GM21367 (cell line): ENCODE measurements around the gene TNFRSF25.

ENCODE experiments used
- ATAC-seq: cut with Tn5 transposase; IDR thresholded peaks from one replicate; pipeline ENCODE4 v1.9.1; 2021; ENCODE audit not compliant: unreplicated experiment

Gene TNFRSF25, protein sequence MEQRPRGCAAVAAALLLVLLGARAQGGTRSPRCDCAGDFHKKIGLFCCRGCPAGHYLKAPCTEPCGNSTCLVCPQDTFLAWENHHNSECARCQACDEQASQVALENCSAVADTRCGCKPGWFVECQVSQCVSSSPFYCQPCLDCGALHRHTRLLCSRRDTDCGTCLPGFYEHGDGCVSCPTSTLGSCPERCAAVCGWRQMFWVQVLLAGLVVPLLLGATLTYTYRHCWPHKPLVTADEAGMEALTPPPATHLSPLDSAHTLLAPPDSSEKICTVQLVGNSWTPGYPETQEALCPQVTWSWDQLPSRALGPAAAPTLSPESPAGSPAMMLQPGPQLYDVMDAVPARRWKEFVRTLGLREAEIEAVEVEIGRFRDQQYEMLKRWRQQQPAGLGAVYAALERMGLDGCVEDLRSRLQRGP

DNA sequence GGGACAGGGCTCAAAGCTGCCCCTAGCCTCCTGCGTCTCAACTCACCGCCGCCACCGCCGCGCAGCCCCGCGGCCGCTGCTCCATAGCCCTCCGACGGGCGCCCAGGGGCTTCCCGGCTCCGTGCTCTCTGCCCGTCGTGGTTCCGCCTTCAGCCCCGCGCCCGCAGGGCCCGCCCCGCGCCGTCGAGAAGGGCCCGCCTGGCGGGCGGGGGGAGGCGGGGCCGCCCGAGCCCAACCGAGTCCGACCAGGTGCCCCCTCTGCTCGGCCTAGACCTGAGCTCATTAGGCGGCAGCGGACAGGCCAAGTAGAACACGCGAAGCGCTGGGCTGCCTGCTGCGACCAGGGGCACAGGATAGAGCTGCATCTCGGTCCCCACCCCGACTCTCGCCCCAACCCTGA is at the start of gene TNFRSF25:
Gene TNFRSF25, minus strand, starts transcription at position 151 of the 400 bp plus-strand sequence. Its CDS starts 66 bp downstream, at position 85.
- ATAC-seq = no peak

DNA sequence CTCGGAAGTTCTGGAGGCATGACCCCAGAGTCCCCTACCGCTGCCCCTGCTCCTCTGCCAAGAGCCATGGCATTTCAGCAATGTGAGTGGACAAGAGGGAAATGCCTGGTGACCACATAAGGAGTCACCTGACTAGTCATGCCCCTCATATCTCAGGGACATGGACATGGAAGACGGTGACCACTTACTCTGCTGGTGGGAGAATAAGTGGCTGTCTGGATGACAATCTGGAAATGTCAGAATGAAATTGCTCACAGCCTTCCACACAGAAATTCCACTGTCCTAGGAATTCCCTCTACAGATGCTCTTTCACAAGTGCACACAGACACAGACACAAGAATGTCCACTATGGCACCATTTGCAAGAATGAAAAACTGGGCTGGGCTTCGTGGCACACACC is 49.8 kb upstream of the TNFRSF25 start:
- ATAC-seq = no peak

DNA sequence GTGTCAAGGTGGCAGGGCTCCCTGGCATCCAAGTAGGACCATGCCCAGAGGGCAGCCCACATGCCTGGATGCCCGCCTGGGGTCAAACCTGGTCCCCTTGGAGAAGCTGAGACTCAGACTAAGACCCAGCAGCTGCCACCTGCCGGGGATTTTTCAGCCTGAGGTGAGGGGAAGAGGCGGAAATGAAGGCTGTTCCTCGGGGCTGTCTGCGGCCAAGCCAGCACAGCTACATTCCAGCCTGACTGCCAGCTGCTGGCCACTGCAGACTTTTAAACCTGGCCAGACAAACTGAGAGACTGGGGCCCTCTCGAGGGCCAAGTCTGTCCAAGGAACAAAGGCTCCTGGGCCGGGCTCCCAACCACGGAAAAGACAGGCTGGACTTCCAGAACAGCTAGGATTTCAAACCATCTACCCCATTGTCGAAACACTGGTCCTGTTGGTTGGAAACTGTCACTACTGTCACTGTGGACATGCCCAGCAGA is 47.4 kb upstream of the TNFRSF25 start:
- no peak for ATAC-seq

DNA sequence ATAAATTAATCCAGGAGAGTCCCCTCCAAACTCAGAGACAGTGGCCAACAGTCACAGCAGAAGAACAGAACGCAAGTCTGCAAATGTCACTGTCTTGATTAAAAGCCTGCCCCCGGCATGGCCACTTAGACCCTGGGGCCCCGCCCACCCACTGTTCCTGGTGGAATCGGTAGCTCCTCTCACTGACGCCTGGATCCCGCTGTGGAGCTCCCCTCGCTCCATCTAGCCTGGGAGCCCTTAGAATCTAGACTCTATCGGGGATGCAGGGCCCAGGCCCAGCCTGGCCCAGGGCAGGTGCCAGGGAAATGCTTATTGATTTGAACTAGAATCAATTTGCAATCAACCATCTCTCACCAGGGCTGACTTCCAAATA is 46.9 kb upstream of the TNFRSF25 start:
- ATAC-seq = no peak

DNA sequence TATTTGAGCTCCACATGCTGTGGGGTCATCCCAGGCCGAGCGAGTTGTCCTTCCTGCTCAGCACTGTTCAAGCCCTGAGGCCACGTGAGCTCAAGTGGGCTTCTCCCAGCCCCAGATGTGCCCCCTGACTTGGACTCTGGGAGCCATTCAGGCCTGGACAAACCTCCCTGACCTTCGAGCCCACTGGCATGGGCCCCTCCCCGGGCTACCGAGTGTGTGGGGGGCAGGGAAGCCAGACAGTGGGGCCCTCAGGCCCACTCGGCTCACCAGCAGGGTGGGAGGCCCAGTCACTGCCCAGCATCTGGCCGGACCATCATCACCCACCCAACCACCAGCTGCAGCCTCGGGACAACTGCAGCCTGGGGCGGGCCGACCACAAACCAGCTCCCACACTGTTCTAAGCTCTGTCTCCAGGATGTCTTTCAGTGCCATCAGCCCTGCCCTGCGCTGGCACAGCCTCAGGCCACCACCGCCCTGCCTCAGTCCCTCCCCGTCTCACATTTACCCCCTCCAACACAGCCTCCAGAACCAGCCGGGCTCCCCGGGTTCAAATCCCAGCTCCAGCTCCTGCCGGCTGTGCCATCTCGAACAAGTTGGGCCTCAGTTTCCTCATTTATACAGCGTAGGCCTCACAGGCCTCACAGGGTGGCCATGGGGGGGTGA is 46.4 kb upstream of the TNFRSF25 start:
- ATAC-seq = no peak

- ATAC-seq = no peak
These were observed 45.7 kb upstream of the TNFRSF25 start for GRCh38 chr1:6511561-6512244.

GRCh38 chr1:6511056-6511455 is 45.1 kb upstream of the TNFRSF25 start:
- no peak for ATAC-seq

DNA sequence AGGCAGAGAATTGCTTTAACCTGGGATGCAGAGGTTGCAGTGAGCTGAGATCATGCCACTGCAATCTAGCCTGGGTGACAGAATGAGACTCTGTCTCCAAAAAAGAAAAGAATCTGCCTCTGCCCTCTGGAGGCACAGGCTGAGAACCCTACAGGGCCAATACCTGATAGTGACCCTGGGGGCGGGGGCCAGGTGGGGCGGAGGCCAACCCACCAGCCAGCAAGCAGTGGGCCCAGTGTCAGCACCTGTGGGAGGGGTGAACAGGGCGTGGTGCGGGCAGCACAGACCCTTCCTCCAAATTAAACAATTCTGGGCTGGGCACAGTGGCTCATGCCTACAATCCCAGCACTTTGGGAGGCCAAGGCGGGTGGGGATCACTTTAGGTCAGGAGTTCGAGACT is 44.5 kb upstream of the TNFRSF25 start:
- ATAC-seq = no peak

GRCh38 chr1:6509919-6510291 is 43.9 kb upstream of the TNFRSF25 start:
- ATAC-seq = no peak

DNA sequence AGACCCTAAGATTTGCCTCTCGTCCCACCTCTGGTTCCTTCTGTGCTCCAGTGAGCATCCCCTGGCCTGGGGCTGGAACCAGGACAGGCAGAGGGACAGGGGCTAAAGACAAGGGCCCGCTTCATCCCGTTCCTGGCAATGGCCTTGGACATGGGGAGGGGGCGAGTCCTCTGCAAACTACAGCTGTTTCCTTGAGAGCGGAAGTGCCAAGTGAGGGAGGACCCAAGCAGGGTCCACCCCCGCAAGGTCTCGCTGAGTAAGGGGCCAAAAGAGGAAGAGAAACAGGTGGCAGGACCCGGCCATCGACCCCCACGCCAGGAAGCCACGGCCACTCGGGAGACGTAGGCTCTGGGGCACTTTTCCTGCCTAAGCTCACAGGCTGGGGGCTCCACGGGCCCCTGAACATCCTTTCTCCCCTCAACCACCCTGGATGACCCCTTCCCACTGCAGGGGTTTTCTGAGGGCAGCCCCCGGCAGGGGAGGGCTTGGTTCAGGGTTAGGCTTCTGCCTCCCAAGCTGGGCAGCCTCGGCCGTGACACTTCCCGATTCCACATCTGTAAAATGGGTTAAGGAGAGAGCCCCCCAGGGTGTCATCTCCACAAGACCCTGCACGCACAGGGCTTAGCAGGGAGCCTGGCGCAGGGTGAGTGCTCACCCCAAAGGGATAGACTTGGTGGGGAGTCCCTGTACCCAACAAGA is 43.4 kb upstream of the TNFRSF25 start:
- ATAC-seq = no peak

DNA sequence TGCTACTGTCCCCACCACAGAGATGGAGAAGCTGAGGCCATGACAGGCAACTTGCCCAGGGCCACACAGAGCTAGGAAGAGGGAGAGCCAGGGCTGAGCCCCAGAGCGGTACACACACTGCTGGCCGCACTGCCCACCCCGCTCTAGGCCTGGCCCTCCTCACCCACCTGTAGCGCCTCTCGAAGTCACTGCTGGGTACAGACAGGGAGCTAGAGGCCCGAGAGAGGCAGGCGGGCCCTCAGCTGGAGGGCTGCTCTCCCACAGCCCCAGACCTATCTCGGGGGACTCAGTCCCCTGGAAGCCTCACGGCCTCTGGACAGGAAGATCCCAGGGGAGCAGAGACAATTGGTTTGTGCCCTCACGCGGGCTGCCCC is 42.8 kb upstream of the TNFRSF25 start:
- ATAC-seq = no peak

DNA sequence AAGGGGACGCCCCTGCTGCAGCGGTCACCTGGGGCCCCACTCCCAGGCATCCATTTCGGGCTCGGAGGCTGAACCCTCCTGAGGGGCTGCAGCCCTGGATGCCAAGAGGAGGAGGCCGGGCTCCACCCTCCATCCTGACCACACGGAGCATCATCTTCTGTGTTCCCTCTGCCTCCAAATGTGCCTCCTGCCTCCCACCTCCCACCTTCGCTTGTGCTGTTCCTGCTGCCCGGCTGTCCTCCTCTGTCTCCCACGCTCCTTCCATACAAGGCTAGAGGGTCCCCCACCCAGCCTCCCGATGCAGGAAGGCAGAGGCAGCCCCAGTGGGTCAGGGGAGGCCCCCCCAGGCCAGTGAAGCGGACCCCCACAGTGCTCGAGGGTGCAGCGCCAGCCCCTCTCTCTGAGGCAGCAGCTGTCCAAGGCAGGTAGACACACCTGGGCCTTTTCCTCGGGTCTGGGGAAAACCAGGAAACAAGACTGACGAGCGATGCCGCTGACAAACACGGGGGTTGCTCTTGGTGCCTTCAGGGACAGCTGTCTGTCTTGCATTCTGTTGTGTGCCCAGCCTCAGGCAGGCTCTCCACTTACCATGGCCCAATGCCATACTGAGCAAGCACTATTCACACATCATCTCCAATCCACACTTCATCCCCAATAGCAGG is 42.3 kb upstream of the TNFRSF25 start:
- ATAC-seq = no peak

GRCh38 chr1:6507461-6507911 is 41.5 kb upstream of the TNFRSF25 start:
- ATAC-seq = no peak

DNA sequence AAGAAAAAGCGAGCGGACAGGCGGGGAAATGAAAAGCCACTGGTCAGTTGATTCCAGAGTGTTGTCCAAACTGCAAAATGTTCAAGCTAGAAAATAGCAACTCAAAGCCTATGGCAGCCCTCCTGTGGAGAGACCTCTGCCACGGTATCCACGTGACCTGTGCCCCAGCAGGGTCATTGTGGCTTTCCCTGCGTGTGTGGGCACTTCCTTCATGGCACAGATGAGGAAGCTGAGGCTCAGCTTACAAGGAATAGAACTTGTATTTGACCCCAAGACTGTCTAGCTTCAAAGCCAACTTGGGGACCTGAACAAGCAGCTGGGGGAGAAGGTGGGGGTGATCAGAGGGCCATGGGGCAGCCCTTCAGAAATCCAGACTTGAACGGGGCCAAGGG is 41.1 kb upstream of the TNFRSF25 start:
- ATAC-seq = no peak

GRCh38 chr1:6506210-6507036 is 40.5 kb upstream of the TNFRSF25 start:
- ATAC-seq = no peak

- no peak for ATAC-seq
These were observed 39.6 kb upstream of the TNFRSF25 start for GRCh38 chr1:6505367-6506209.

GRCh38 chr1:6504887-6505286 is 38.9 kb upstream of the TNFRSF25 start:
- no peak for ATAC-seq

DNA sequence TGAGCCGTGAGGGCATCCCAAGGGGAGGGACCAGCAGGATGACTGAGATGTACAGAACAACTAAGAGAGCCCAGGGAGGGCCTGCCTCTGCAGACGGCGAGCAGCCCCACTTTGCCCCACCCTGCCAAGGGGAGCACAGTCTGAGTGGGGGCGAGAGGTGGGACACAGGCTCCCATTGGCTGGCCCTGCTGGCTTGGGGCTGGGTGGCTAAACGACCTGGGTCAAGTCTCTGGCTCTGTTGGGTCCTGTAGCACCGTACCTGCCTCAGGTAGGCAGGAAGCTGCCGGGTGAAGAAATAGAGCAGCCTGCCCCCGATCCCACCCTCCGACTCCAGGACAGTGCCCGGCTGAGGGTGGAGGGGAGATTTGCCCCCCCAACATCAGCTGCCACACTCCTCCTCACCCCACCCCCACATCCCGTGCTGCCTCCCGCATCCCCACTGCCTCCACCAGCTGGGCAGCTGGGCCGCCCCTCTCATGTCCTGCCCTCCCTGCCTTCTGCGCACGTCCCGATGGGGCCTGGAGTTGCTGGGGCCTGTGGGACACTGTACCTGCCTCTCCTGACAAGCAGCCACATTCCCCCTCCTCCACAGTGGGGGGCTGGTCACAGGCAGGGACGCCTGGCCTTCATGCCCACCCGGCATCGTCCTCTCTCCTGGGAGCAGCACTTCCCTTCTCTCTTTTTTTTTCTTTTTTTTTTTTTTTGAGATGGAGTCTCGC is 38.1 kb upstream of the TNFRSF25 start:
- ATAC-seq = no peak
